Lower lobe of right lung (tissue), 2 donors: ENCODE data around the gene ZNF326. TPM values are rescaled to one million over a fixed set of nuclear protein-coding genes. Genes with fewer than 3 reads are reported as not detected.

Experiments used
- ATAC-seq, 2 donors: fragments of 200-7000 bp; cut with Tn5 transposase; one replicate each; pipeline ENCODE4 v1.9.1; 2020 to 2022; ENCODE audit warnings: mild to moderate bottlenecking in 2 of 2, moderate library complexity in 2 of 2
- DNase-seq: peaks from one replicate; pipeline ENCODE4 v3.0.0-alpha.2; 2020
- H3K27ac ChIP-seq: fragments of 200-600 bp; one replicate; pipeline ENCODE4 v1.8.0; 2022
- H3K27me3 ChIP-seq: fragments of 200-600 bp; one replicate; pipeline ENCODE4 v1.8.0; 2022; ENCODE audit warnings: low read depth
- H3K36me3 ChIP-seq: fragments of 200-600 bp; one replicate; pipeline ENCODE4 v1.8.0; 2022; ENCODE audit warnings: mild to moderate bottlenecking
- H3K4me1 ChIP-seq: fragments of 200-600 bp; one replicate; pipeline ENCODE4 v1.8.0; 2022
- H3K4me3 ChIP-seq: fragments of 200-600 bp; one replicate; pipeline ENCODE4 v1.8.0; 2022; ENCODE audit warnings: mild to moderate bottlenecking
- H3K9me3 ChIP-seq: fragments of 200-600 bp; one replicate; pipeline ENCODE4 v1.8.0; 2022
- CTCF ChIP-seq: fragments of 200-600 bp; IDR thresholded peaks from one replicate; pipeline ENCODE4 v1.8.0; 2022; ENCODE audit warnings: antibody characterized with exemption, mild to moderate bottlenecking
- intact Hi-C: fragments of 100-400 bp; cut with DNase I; formaldehyde crosslinking; loops from one replicate; pipeline ENCODE4 v1.11.0; 2022
- total RNA-seq: library from RNA; stranded (reverse); fragmentation: NEBNext Ultra II Directional; extraction: Animal tissue kit (Norgen Biotek cat#: 25700); gene quantifications from one replicate; pipeline ENCODE4 v1.2.1, GENCODE V29; 2021
- donor health status: DM: no; HTN: yes; CAD: no; lungs with severe emphysema.

The ZNF326 gene
- total RNA-seq, 1 donor from 2014 or later: 16.1 TPM

- ATAC-seq (no peak), DNase-seq (no peak)
- H3K9me3 ChIP-seq: no peaks in the 10 kb centered on the region
- no peaks in the 10 kb centered on the region for H3K27me3 ChIP-seq
- H3K4me1 ChIP-seq: peaks cover 19% of the 10 kb centered on the region
- no peak overlapping the region for H3K4me3 ChIP-seq
- TF ChIP-seq CTCF: no peak
- H3K36me3 ChIP-seq: peaks cover 11% of the 10 kb centered on the region
- H3K27ac ChIP-seq: no peak overlapping the region
- intact Hi-C loops: no loop called here
Measured at GRCh38 chr1:90000934-90001676, 6.2 kb downstream of the ZNF326 start.

DNA sequence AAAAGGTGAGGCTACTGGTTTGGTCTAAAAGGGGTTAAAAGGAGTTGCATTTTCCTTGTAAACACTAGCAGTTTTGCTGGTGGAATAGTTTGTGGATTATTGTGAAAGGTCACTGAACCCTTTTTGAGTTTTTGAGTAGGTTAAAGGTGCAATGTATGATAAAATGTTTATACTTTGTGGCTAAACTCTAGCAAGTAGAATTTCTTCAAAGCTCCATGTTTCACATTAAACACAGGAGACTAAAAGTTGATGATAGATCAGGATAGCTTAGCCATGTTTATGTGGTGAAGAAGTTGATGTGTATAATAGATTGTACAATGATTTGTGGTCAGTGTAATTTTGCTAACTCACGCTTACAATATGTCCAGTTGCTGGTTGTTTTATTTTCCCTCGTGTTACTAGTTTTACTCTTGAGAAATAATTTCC lies 13.1 kb downstream of the ZNF326 start:
- Histone ChIP-seq H3K36me3 (peaks cover 72% of the 10 kb centered on the region), H3K9me3 (no peaks in the 10 kb centered on the region), H3K27me3 (no peaks in the 10 kb centered on the region), H3K4me3 (no peak overlapping the region), H3K4me1 (no peaks in the 10 kb centered on the region), H3K27ac (no peak overlapping the region)
- TF ChIP-seq CTCF: no peak
- no peak for DNase-seq
- intact Hi-C loops: no loop called here
- ATAC-seq: no peak

GRCh38 chr1:90012300-90012699 lies 17.4 kb downstream of the ZNF326 start:
- DNase-seq (no peak), ATAC-seq (no peak)
- TF ChIP-seq CTCF: no peak
- Histone ChIP-seq H3K4me1 (no peaks in the 10 kb centered on the region), H3K27me3 (no peaks in the 10 kb centered on the region), H3K9me3 (no peaks in the 10 kb centered on the region), H3K27ac (no peak overlapping the region), H3K36me3 (peaks cover 93% of the 10 kb centered on the region), H3K4me3 (no peak overlapping the region)
- intact Hi-C loops: no loop called here

- ATAC-seq: no peak
- intact Hi-C loops: no loop called here
- no peak for DNase-seq
Measured at GRCh38 chr1:90023691-90024090, 28.8 kb downstream of the ZNF326 start.

DNA sequence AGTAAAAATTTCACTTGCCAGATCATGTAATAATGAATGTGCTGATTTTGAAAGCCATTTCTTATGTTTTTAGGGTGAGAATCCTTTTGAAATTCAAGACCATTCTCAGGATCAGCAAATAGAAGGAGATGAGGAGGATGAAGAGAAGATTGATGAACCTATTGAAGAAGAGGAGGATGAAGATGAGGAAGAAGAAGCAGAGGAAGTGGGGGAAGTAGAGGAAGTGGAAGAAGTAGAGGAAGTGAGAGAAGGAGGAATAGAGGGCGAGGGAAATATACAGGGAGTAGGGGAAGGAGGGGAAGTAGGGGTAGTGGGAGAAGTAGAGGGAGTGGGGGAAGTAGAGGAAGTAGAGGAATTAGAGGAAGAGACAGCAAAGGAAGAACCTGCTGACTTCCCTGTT lies 32.4 kb downstream of the ZNF326 start:
- ATAC-seq: no peak
- H3K27ac ChIP-seq: no peak overlapping the region
- H3K36me3 ChIP-seq: peaks cover 89% of the 10 kb centered on the region
- no peak for DNase-seq
- intact Hi-C loops: no loop called here
- no peaks in the 10 kb centered on the region for H3K27me3 ChIP-seq
- peaks cover 12% of the 10 kb centered on the region for H3K9me3 ChIP-seq
- H3K4me3 ChIP-seq: no peak overlapping the region
- no peak for TF ChIP-seq CTCF
- H3K4me1 ChIP-seq: no peaks in the 10 kb centered on the region

More at GRCh38 chr1:90023691-90024090, 28.8 kb downstream of the ZNF326 start:
- Histone ChIP-seq H3K4me1 (no peaks in the 10 kb centered on the region), H3K27ac (no peak overlapping the region), H3K4me3 (no peak overlapping the region), H3K36me3 (peaks cover 93% of the 10 kb centered on the region), H3K27me3 (no peaks in the 10 kb centered on the region), H3K9me3 (peaks cover 12% of the 10 kb centered on the region)
- TF ChIP-seq CTCF: no peak
